Lower leg skin (tissue), 4 donors: ENCODE data around the gene NXPH3. TPM values are rescaled to one million over a fixed set of nuclear protein-coding genes. Genes with fewer than 3 reads are reported as not detected.
"Not testable (repeated sequence)": the region's sequence is repeated elsewhere in the genome, so short reads cannot be mapped to it uniquely, and the experiment has no call there.

ENCODE experiments used
- DNase-seq, 2 donors: peaks; one replicate each; pipeline ENCODE4 v3.0.0-alpha.2; 2019; ENCODE audit warnings: low spot score in 2 of 2
- H3K4me3 ChIP-seq: fragments of 200-600 bp; sonication (generic); 2 replicates; pipeline ENCODE4 v1.5.1; 2017; ENCODE audit warnings: mild to moderate bottlenecking, low read depth; ENCODE audit not compliant: poor library complexity, severe bottlenecking
- CTCF ChIP-seq, 3 donors: fragments of 450-650 bp; IDR thresholded peaks; one replicate each; pipeline ENCODE4 v1.5.1; 2016; ENCODE audit warnings: antibody characterized with exemption in 3 of 3, mild to moderate bottlenecking in 3 of 3, moderate library complexity in 2 of 3
- POLR2A ChIP-seq, 2 donors: fragments of 450-650 bp; IDR thresholded peaks; one replicate each; pipeline ENCODE4 v1.6.1; 2016 to 2017; ENCODE audit warnings: antibody characterized with exemption in 2 of 2, mild to moderate bottlenecking in 1 of 2, moderate library complexity in 1 of 2
- WGBS, 2 donors: methylation state at CpG; one replicate each; pipeline ENCODE4 v1.1.5; 2018; 5-methylcytosine and 5-hydroxymethylcytosine counted together
- intact Hi-C: fragments of 100-400 bp; cut with DNase I; formaldehyde crosslinking; loops from one replicate; pipeline ENCODE4 v1.15.0; 2023; ENCODE audit warnings: low total_unique reads
- total RNA-seq, 4 donors: library from RNA; depleted of rRNA; stranded (reverse); fragments of >200 nt; gene quantifications; one replicate each; pipeline ENCODE4 v1.1.0, GENCODE V29; 2016

Gene NXPH3
- total RNA-seq, 4 donors from 2014 or later = 0.34 to 6.6 (median 2.7) TPM

- peak; percentile 83 to 98 for DNase-seq
- TF ChIP-seq CTCF (IDR thresholded peaks at IDR 0.05) (peak in 1 of 3 donors; percentile 98), POLR2A (IDR thresholded peaks at IDR 0.05) (no peak)
- WGBS, 2 donors = 7 to 10% methylated on average over 41 to 42 of the region's 42 CpGs
- H3K4me3 ChIP-seq = no peak overlapping the region
- intact Hi-C loops = loop anchor here (2.0 kb wide), 1 partner anchor 127 kb away; no protein-coding TSS in a partner anchor
Measured at GRCh38 chr17:49567871-49568694, 7.6 kb upstream of the NXPH3 start.

- H3K4me3 ChIP-seq, DNase-seq, intact Hi-C loops: not testable (repeated sequence)
- 79 to 82% methylated on average over 7 of the region's 7 CpGs for WGBS, 2 donors
Measured at GRCh38 chr17:49568695-49569047, 7.0 kb upstream of the NXPH3 start.

- no peak for TF ChIP-seq POLR2A (IDR thresholded peaks at IDR 0.05)
- no peak for TF ChIP-seq CTCF (IDR thresholded peaks at IDR 0.05)
- WGBS, 2 donors = 50 to 67% methylated on average over 9 to 11 of the region's 11 CpGs
Measured at GRCh38 chr17:49570540-49571242, 5.0 kb upstream of the NXPH3 start.

GRCh38 chr17:49571283-49571682 is 4.4 kb upstream of the NXPH3 start:
- intact Hi-C loops = loop anchor here (5.0 kb wide), 1 partner anchor 426 kb away; the partner anchor contains the start of gene DLX3
- no peak for DNase-seq
- TF ChIP-seq POLR2A (IDR thresholded peaks at IDR 0.05) (no peak), CTCF (IDR thresholded peaks at IDR 0.05) (no peak)
- 66% methylated on average over 6 of the region's 6 CpGs for WGBS, 2 donors
- no peak overlapping the region for H3K4me3 ChIP-seq

More at GRCh38 chr17:49570540-49571242, 5.0 kb upstream of the NXPH3 start:
- H3K4me3 ChIP-seq = no peak overlapping the region
- no peak for DNase-seq
- intact Hi-C loops = loop anchor here (5.0 kb wide), 1 partner anchor 427 kb away; the partner anchor contains the start of gene DLX3

GRCh38 chr17:49571764-49572163 is 3.9 kb upstream of the NXPH3 start:
- WGBS, 2 donors = 37 to 38% methylated on average over 4 of the region's 4 CpGs
- intact Hi-C loops = loop anchor here (5.0 kb wide), 1 partner anchor 426 kb away; the partner anchor contains the start of gene DLX3
- no peak for DNase-seq
- no peak overlapping the region for H3K4me3 ChIP-seq
- no peak for TF ChIP-seq POLR2A (IDR thresholded peaks at IDR 0.05)

DNA sequence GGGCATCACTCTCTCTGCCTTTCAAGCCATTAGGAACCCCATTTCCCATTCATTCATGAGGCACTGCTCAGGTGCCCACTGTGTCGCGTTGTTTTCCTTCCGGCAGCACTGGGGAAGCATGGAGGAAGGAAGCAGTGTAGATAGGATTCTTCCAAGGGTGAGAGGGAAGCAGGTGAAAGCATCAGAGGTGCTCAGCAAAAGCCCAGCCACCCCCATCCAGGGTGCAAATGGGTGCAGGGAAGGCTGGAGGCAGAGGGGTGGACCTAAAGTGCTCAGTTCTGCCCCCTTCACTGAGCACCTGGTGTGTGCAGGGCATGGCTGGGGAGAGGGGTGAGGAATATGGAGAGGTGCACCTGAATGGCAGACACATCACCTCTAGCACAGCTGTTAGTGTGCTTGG is 3.4 kb upstream of the NXPH3 start:
- WGBS, 2 donors = 60 to 63% methylated on average over 3 of the region's 3 CpGs
- no peak overlapping the region for H3K4me3 ChIP-seq
- no peak for TF ChIP-seq POLR2A (IDR thresholded peaks at IDR 0.05)
- TF ChIP-seq CTCF (IDR thresholded peaks at IDR 0.05) = no peak
- no peak for DNase-seq
- intact Hi-C loops = loop anchor here (5.0 kb wide), 1 partner anchor 425 kb away; the partner anchor contains the start of gene DLX3
